ENCODE results near the gene TMEM163. TPM values are rescaled to one million over a fixed set of nuclear protein-coding genes. Genes with fewer than 3 reads are reported as not detected.
A peak's percentile ranks its signal among the peaks of the same experiment; 100 is the strongest.

TMEM163 gene
- total and polyA plus RNA-seq, 2 of the 13 experiments (the other 11 are each of a cell fraction or from before 2014, with no cell fraction given): 0.05 TPM; not detected in 1

DNA sequence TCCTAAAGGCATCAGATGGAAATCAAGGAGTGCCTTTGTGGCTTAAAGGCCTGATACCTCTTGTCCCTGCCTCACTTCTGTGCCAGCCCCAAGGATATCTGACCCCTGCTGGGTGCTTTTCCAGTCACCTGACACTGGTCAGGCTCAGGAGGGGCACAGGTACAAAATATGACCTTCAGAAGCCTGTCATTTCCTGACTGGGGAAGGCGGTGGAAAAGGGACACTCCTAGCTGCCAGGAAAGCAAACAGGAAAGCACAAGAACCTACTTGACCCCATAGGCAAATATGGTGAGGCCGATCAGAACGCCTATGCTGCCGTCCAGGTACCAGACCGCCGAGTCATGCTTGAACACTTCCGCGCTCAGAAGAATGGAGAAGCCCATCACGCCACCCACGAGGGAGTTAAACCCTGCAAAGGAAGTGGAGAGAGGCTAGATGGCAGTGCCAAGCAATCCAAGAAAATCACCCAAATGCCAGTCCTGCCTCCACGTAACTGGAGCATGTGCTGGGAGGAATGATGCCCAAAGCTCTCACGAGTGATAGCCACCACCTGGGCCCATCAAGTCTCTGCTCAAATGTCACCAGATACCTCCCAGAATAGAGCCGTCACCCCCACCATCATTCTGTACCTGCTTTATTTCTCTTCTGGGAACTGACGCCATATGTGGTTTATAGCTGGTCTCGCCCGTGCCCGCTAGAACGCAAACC lies 260.9 kb downstream of the TMEM163 start (continued):
- TF ChIP-seq ZNF274 (CRISPR knock-in tag; IDR thresholded peaks at IDR 0.05) (0 out of 2 replicates have a peak, but pooled peaks have one; percentile 36), PPARG (CRISPR knock-in tag; conservative IDR thresholded peaks at IDR 0.05) (0 out of 2 replicates have a peak, but pooled peaks have one; percentile 37), ZNF615 (CRISPR knock-in tag; IDR thresholded peaks at IDR 0.05; ENCODE audit: borderline replicate concordance) (peak; percentile 40; the same call in 1 of the 2 replicates), TP53 (CRISPR knock-in tag; conservative IDR thresholded peaks at IDR 0.05) (no peak), ZBTB1 (CRISPR knock-in tag; IDR thresholded peaks at IDR 0.05; ENCODE audit: borderline replicate concordance) (no peak), ZNF143 (CRISPR knock-in tag; IDR thresholded peaks at IDR 0.05) (no peak), SOX5 (CRISPR knock-in tag; IDR thresholded peaks at IDR 0.05; ENCODE audit: borderline replicate concordance) (peak; percentile 61; the same call in 1 of the 2 replicates), ZNF550 (CRISPR knock-in tag; IDR thresholded peaks at IDR 0.05; ENCODE audit: borderline replicate concordance) (no peak), ZNF800 (CRISPR knock-in tag; IDR thresholded peaks at IDR 0.05) (no peak), ZGPAT (CRISPR knock-in tag; IDR thresholded peaks at IDR 0.05) (peak; percentile 60; the same call in 1 of the 2 replicates), BHLHE40 (IDR thresholded peaks at IDR 0.05; ENCODE audit: low read length) (peak; percentile 24; the same call in 1 of the 2 replicates), ATF1 (CRISPR knock-in tag; IDR thresholded peaks at IDR 0.05) (peak; percentile 40; the same call in 1 of the 2 replicates), RBM39 (IDR thresholded peaks at IDR 0.05; ENCODE audit: low read depth, low read length, poor library complexity, severe bottlenecking) (no peak), ZBTB7B (CRISPR knock-in tag; IDR thresholded peaks at IDR 0.05) (peak; percentile 56), ZNF644 (CRISPR knock-in tag; IDR thresholded peaks at IDR 0.05; ENCODE audit: low read depth) (no peak; the same call in 1 of the 2 replicates), ZNF256 (CRISPR knock-in tag; conservative IDR thresholded peaks at IDR 0.05) (no peak), ZNF24 (IDR thresholded peaks at IDR 0.05) (no peak)
- TF ChIP-seq, protein P1, sequence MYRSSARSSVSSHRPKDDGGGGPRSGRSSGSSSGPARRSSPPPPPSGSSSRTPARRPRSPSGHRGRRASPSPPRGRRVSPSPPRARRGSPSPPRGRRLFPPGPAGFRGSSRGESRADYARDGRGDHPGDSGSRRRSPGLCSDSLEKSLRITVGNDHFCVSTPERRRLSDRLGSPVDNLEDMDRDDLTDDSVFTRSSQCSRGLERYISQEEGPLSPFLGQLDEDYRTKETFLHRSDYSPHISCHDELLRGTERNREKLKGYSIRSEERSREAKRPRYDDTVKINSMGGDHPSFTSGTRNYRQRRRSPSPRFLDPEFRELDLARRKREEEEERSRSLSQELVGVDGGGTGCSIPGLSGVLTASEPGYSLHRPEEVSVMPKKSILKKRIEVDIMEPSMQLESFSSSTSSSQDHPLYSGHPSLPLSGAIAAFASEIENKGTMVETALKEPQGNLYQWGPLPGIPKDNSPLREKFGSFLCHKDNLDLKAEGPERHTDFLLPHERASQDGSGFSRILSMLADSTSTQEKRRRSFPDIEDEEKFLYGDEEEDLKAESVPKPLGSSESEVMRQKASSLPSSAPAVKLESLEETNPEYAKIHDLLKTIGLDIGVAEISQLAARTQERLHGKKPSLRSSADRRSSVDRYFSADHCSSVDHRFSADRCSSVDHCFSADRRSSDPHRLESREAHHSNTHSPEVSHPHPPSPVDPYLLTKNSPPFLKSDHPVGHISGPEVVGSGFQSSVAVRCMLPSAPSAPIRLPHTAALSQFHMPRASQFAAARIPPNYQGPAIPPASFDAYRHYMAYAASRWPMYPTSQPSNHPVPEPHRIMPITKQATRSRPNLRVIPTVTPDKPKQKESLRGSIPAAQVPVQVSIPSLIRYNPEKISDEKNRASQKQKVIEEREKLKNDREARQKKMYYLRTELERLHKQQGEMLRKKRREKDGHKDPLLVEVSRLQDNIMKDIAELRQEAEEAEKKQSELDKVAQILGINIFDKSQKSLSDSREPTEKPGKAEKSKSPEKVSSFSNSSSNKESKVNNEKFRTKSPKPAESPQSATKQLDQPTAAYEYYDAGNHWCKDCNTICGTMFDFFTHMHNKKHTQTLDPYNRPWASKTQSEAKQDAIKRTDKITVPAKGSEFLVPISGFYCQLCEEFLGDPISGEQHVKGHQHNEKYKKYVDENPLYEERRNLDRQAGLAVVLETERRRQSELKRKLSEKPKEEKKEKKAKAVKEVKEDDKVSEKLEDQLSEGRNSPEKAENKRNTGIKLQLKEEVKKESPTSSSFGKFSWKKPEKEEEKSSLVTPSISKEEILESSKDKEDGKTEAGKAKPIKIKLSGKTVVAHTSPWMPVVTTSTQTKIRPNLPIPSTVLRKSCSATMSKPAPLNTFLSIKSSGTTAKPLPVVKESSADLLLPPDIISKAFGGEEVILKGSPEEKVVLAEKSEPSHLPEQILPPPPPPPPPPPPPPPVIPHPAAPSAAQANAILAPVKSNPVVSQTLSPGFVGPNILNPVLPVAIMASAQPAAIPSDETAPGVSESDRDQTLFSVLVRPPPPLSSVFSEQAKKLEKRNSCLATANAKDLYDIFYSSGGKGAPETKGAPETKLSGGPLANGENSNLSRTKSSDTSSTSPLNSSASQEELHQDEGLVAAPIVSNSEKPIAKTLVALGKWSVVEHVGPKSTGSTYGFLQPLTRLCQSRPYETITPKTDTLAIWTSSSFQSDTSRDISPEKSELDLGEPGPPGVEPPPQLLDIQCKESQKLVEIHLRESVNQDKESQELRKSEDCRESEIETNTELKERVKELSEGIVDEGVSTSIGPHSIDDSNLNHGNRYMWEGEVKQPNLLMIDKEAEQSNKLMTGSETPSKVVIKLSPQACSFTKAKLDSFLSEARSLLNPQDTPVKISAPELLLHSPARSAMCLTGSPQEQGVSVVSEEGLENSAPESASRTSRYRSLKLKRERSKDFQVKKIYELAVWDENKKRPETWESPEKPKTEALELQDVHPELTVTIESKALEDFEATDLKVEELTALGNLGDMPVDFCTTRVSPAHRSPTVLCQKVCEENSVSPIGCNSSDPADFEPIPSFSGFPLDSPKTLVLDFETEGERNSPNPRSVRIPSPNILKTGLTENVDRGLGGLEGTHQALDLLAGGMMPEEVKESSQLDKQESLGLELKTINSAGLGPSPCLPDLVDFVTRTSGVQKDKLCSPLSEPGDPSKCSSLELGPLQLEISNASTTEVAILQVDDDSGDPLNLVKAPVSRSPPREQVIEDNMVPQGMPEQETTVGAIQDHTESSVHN (CRISPR knock-in tag; IDR thresholded peaks at IDR 0.05): no peak; the same call in 1 of the 2 replicates

All from HepG2 (cell line).